Mesendoderm (in vitro differentiated cells): ENCODE measurements around the gene AK5.

Experiments
- DNase-seq: peaks from one replicate; pipeline ENCODE4 v3.0.0; 2013
- H2AK5ac ChIP-seq: 2 replicates; pipeline ENCODE4 v1.6.1; 2013; ENCODE audit warnings: low read length, inconsistent platforms
- H2BK120ac ChIP-seq: 2 replicates; pipeline ENCODE4 v1.6.1; 2013; ENCODE audit warnings: low read depth, mild to moderate bottlenecking, low read length, moderate library complexity, mixed read lengths
- H2BK15ac ChIP-seq: replicated peaks from 2 replicates; pipeline ENCODE4 v1.6.1; 2013; ENCODE audit warnings: low read depth, mild to moderate bottlenecking, moderate library complexity
- H2BK5ac ChIP-seq: 2 replicates; pipeline ENCODE4 v1.6.1; 2013; ENCODE audit warnings: low read length, inconsistent platforms
- H3K18ac ChIP-seq: 2 replicates; pipeline ENCODE4 v1.6.1; 2013; ENCODE audit warnings: mild to moderate bottlenecking, low read length, mixed read lengths
- H3K23ac ChIP-seq: one replicate; pipeline ENCODE4 v1.6.1; 2013; ENCODE audit warnings: low read length
- H3K27ac ChIP-seq: 2 replicates; pipeline ENCODE4 v1.5.1; 2013; ENCODE audit warnings: low read depth, mild to moderate bottlenecking, inconsistent platforms, low read length, moderate library complexity
- H3K27me3 ChIP-seq: 2 replicates; pipeline ENCODE4 v1.6.1; 2013; ENCODE audit warnings: low read length, control low read depth, mild to moderate bottlenecking, inconsistent platforms; ENCODE audit not compliant: insufficient read depth, poor library complexity
- H3K36me3 ChIP-seq: 2 replicates; pipeline ENCODE4 v1.6.1; 2013; ENCODE audit warnings: low read length, inconsistent platforms; ENCODE audit not compliant: control insufficient read depth, insufficient read depth
- H3K4ac ChIP-seq: one replicate; pipeline ENCODE4 v1.6.1; 2013; ENCODE audit warnings: low read depth, mild to moderate bottlenecking, low read length, moderate library complexity
- H3K4me1 ChIP-seq: 2 replicates; pipeline ENCODE4 v1.6.1; 2013; ENCODE audit warnings: low read depth, low read length, inconsistent platforms; ENCODE audit not compliant: control insufficient read depth
- H3K4me2 ChIP-seq: 2 replicates; pipeline ENCODE4 v1.6.1; 2013; ENCODE audit warnings: low read length
- H3K4me3 ChIP-seq: 2 replicates; pipeline ENCODE4 v1.5.1; 2013; ENCODE audit warnings: mild to moderate bottlenecking, low read length
- H3K56ac ChIP-seq: one replicate; pipeline ENCODE4 v1.6.1; 2013; ENCODE audit warnings: low read length
- H3K79me1 ChIP-seq: 2 replicates; pipeline ENCODE4 v1.6.1; 2013; ENCODE audit warnings: low read length, inconsistent platforms
- H3K79me2 ChIP-seq: 2 replicates; pipeline ENCODE4 v1.6.1; 2013; ENCODE audit warnings: mild to moderate bottlenecking, low read length; ENCODE audit not compliant: control insufficient read depth, insufficient read depth
- H3K9ac ChIP-seq: 2 replicates; pipeline ENCODE4 v1.6.1; 2013; ENCODE audit warnings: low read length, inconsistent platforms
- H4K5ac ChIP-seq: one replicate; pipeline ENCODE4 v1.6.1; 2013; ENCODE audit warnings: low read length
- H4K8ac ChIP-seq: one replicate; pipeline ENCODE4 v1.6.1; 2013; ENCODE audit warnings: low read depth, mild to moderate bottlenecking, control low read depth, low read length, moderate library complexity
- WGBS: extraction: QIAGEN DNeasy Blood & Tissue Kit; methylation state at CpG from one replicate; pipeline ENCODE4 v1.1.7; 2013; ENCODE audit warnings: low lambda C conversion rate, missing lambda C conversion rate; ENCODE audit not compliant: insufficient coverage; ENCODE audit errors: extremely low coverage; 5-methylcytosine and 5-hydroxymethylcytosine counted together

Gene AK5

DNA sequence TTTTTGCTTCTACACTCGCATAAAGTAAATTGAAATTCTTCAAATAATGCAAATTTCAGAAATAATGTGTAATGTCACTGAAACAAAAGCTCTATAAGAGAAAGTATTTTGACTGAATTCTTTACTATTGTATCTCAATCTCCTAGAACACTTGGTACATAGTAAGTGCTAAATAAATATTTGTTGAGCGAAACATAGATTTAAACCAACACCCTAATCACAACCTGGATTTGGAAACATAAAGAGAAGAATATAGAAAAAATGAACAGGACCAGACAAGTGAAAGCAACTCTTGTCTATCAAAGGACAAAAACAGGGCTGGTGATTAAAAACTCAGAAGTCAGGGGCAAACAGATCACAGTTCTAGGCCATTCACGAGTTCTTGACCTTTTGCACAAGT, 74.3 kb downstream of the AK5 start:
- Histone ChIP-seq H3K79me2 (no peaks in the 10 kb centered on the region), H2AK5ac (no peak overlapping the region), H2BK5ac (no peak overlapping the region), H4K5ac (no peak overlapping the region), H3K79me1 (no peaks in the 10 kb centered on the region), H3K36me3 (no peaks in the 10 kb centered on the region), H3K4ac (no peak overlapping the region), H4K8ac (no peak overlapping the region), H3K9ac (no peak overlapping the region), H3K23ac (no peak overlapping the region), H3K56ac (no peak overlapping the region), H2BK15ac (no peak overlapping the region), H3K4me2 (no peak overlapping the region), H3K27ac (no peak overlapping the region), H2BK120ac (no peak overlapping the region), H3K4me3 (no peak overlapping the region), H3K27me3 (no peaks in the 10 kb centered on the region), H3K18ac (no peak overlapping the region), H3K4me1 (no peaks in the 10 kb centered on the region)
- no peak for DNase-seq
- WGBS: no CpG with 5 or more reads among the region's 3 CpGs

DNA sequence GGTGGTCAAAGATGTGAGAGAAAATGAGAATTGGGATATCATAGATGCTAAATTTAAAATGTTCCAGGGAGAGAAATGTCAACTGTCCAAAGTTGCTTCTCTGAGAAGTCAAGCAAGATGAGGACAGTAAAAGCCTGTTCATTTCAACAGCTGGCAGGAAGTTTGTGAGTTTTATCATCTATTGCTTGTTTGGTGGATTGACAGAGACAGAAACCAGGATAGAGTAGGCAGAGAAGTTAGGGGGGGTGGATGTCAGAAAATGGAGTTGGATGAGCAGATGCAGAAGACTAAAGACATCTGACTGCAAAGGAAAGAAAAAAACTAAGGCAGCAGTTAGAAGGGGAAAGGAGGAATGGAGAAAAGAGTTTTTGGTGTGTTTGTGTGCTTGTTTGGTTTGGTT, 78.4 kb downstream of the AK5 start:
- Histone ChIP-seq H3K23ac (no peak overlapping the region), H2BK5ac (no peak overlapping the region), H3K9ac (no peak overlapping the region), H2AK5ac (no peak overlapping the region), H3K56ac (no peak overlapping the region), H3K27me3 (no peaks in the 10 kb centered on the region), H2BK15ac (no peak overlapping the region), H3K36me3 (no peaks in the 10 kb centered on the region), H3K4me1 (no peaks in the 10 kb centered on the region), H3K18ac (no peak overlapping the region), H2BK120ac (no peak overlapping the region), H3K79me2 (no peaks in the 10 kb centered on the region), H3K4me3 (no peak overlapping the region), H4K5ac (no peak overlapping the region), H4K8ac (no peak overlapping the region), H3K4me2 (no peak overlapping the region), H3K4ac (no peak overlapping the region), H3K79me1 (no peaks in the 10 kb centered on the region), H3K27ac (no peak overlapping the region)
- DNase-seq: no peak

DNA sequence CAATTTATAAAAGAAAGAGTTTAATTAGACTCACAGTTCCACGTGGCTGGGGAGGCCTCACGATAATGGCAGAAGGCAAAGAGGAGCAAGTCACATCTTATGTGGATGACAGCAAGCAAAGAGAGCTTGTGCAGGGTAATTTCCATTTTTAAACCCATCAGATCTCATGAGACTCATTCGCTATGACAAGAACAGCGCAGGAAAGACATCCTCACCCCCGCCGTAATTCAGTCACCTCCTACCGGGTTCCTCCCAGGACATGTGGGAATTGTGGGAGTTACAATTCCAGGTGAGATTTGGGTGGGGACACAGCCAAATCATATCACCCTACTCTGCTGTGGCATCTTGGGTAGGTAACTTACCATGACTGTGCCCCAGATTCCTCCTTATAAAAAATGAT, 79.8 kb downstream of the AK5 start:
- no CpG with 5 or more reads among the region's 7 CpGs for WGBS
- Histone ChIP-seq H3K27ac (no peak overlapping the region), H2AK5ac (no peak overlapping the region), H3K4me1 (no peaks in the 10 kb centered on the region), H3K23ac (no peak overlapping the region), H4K5ac (no peak overlapping the region), H3K79me1 (no peaks in the 10 kb centered on the region), H3K4me3 (no peak overlapping the region), H3K27me3 (no peaks in the 10 kb centered on the region), H3K79me2 (no peaks in the 10 kb centered on the region), H3K18ac (no peak overlapping the region), H3K56ac (no peak overlapping the region), H2BK5ac (no peak overlapping the region), H2BK120ac (no peak overlapping the region), H4K8ac (no peak overlapping the region), H3K4me2 (no peak overlapping the region), H3K4ac (no peak overlapping the region), H3K9ac (no peak overlapping the region), H3K36me3 (no peaks in the 10 kb centered on the region), H2BK15ac (no peak overlapping the region)
- DNase-seq: no peak

DNA sequence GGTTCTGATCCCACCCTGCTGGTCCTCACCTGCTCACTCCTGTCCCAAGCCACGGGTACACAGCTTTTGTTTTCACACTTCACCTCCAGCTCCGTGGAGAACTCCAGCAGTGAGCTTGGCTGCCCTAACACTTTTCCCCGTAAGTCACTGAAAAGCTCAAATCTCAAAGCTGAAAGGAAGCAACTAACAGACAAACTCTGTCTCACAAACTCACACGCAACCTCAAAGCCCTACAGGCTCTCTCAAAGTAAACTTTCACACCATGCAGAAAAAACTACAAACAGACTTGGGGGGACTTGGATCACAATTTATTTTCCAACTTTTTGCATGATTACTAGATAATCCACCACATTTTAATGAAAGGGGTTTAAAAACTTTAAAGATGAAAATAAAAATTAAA, 88.3 kb downstream of the AK5 start:
- Histone ChIP-seq H3K27me3 (no peaks in the 10 kb centered on the region), H4K8ac (no peak overlapping the region), H4K5ac (no peak overlapping the region), H2BK120ac (no peak overlapping the region), H3K79me1 (no peaks in the 10 kb centered on the region), H2BK15ac (no peak overlapping the region), H3K18ac (no peak overlapping the region), H2BK5ac (no peak overlapping the region), H3K36me3 (no peaks in the 10 kb centered on the region), H2AK5ac (no peak overlapping the region), H3K56ac (no peak overlapping the region), H3K79me2 (no peaks in the 10 kb centered on the region), H3K9ac (no peak overlapping the region), H3K23ac (no peak overlapping the region), H3K4me3 (no peak overlapping the region), H3K4me2 (no peak overlapping the region), H3K4ac (no peak overlapping the region), H3K27ac (no peak overlapping the region), H3K4me1 (no peaks in the 10 kb centered on the region)
- peak; percentile 2 for DNase-seq
- WGBS: no CpG with 5 or more reads among the region's 4 CpGs

DNA sequence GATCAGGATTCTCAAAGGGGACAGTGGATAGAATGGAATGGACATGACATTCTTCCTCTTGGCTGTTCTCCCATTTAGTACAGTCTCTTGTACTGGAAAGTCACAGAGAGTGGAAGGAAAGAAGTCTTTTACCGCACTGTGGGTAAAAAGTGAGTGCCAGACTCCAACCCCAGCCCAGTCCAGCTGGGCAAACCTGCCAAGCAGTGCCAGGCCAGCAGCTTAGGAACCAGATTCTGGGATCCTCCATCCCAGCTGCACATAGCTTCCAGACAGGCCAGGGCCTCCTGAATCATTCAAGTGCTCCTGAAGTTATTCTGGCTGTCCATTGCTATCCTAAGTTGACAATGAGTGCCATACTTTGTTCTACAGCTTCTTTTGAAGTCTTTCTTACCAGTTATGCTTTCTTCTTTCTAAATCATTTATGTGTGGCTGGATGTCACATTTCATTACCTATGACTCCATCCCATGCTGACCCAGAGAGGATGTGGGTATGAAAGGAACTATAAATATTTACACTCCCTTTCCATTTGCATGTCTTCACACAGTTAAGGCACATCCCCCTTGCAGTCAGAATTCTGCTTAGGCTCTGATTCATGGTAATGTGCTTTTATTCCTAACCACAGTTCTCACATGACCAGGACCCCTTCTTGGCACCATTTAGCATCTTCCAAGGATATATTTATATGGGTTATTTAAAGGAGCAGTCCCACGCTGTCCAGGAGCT, 88.9 kb downstream of the AK5 start:
- Histone ChIP-seq H3K27ac (no peak overlapping the region), H3K18ac (no peak overlapping the region)
- no CpG with 5 or more reads among the region's 2 CpGs for WGBS

DNA sequence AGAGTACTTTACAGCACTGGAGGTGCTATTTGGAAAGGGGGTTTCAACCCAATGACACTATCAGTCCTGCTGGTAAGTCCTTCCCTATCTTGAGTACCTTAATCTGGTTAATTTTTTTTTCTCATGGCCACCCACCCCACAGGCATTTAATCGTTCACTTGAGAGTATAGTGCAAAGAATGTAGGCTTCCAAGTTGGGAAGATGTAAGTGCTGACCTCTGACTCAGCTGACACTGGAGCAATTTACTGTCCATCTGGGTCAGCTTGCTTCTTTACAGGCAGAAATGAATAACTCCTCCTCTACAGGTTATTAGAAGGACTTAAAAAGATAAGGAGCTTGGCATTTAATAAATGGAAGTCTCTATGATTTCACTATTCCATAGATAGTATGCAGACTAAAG, 89.6 kb downstream of the AK5 start:
- no CpG with 5 or more reads among the region's 1 CpG for WGBS
- Histone ChIP-seq H3K4me3 (no peak overlapping the region), H3K18ac (no peak overlapping the region)

More for the DNA sequence above, 88.9 kb downstream of the AK5 start:
- Histone ChIP-seq H3K4me1 (no peaks in the 10 kb centered on the region), H3K4me3 (no peak overlapping the region), H3K23ac (no peak overlapping the region), H3K36me3 (no peaks in the 10 kb centered on the region), H3K4ac (no peak overlapping the region), H3K79me2 (no peaks in the 10 kb centered on the region), H4K8ac (no peak overlapping the region), H2BK120ac (no peak overlapping the region), H3K56ac (no peak overlapping the region), H2BK5ac (no peak overlapping the region), H3K9ac (no peak overlapping the region), H2BK15ac (no peak overlapping the region), H4K5ac (no peak overlapping the region), H3K79me1 (no peaks in the 10 kb centered on the region), H2AK5ac (no peak overlapping the region), H3K4me2 (no peak overlapping the region), H3K27me3 (no peaks in the 10 kb centered on the region)
- DNase-seq: no peak

More for the DNA sequence above, 89.6 kb downstream of the AK5 start:
- Histone ChIP-seq H3K79me1 (no peaks in the 10 kb centered on the region), H3K9ac (no peak overlapping the region), H3K4ac (no peak overlapping the region), H3K4me1 (no peaks in the 10 kb centered on the region), H2AK5ac (no peak overlapping the region), H2BK5ac (no peak overlapping the region), H3K36me3 (no peaks in the 10 kb centered on the region), H3K27me3 (no peaks in the 10 kb centered on the region), H3K56ac (no peak overlapping the region), H3K4me2 (no peak overlapping the region), H2BK15ac (no peak overlapping the region), H2BK120ac (no peak overlapping the region), H4K8ac (no peak overlapping the region), H4K5ac (no peak overlapping the region), H3K23ac (no peak overlapping the region), H3K79me2 (no peaks in the 10 kb centered on the region), H3K27ac (no peak overlapping the region)
- DNase-seq: no peak
